Measurements from ENCODE around the gene FCN1. TPM values are rescaled to one million over a fixed set of nuclear protein-coding genes. Genes with fewer than 3 reads are reported as not detected.

The FCN1 gene
- total RNA-seq, 4 donors from 2014 or later = 0.10 to 2.3 (median 1.1) TPM; not detected in 1

DNA sequence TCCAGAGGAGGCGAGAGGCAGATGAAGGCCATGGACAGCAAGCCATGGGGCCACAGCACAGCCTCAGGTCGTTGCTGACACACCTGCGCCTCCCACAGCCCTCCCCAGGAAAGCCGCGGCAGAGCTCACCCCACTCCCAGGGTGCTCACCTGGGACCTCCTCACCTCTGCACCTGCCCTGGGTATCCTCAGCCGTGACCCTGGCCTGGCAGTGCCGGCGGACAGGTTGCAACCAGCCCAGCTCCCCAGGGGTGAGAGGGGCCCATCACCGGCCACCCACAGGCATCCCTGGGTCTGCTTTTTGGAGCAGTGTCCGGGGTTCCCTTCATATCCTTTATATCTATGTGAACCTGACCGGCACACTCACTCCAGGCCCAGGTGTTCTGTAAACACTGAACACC, 30.4 kb upstream of the FCN1 start:
- H3K27ac ChIP-seq = no peak overlapping the region
- no peaks in the 10 kb centered on the region for H3K36me3 ChIP-seq
- no peaks in the 10 kb centered on the region for H3K27me3 ChIP-seq
- H3K4me1 ChIP-seq = no peaks in the 10 kb centered on the region
- no peak for DNase-seq
- 85 to 88% methylated on average over 8 to 11 of the region's 11 CpGs for WGBS, 2 donors
- H3K4me3 ChIP-seq (replicated peaks in 1 of 3) = no peak overlapping the region
- TF ChIP-seq CTCF (IDR thresholded peaks at IDR 0.05) (no peak), POLR2A (IDR thresholded peaks at IDR 0.05) (no peak)
- intact Hi-C loops (cut with DNase I) = no loop called here
- H3K9me3 ChIP-seq = no peaks in the 10 kb centered on the region

DNA sequence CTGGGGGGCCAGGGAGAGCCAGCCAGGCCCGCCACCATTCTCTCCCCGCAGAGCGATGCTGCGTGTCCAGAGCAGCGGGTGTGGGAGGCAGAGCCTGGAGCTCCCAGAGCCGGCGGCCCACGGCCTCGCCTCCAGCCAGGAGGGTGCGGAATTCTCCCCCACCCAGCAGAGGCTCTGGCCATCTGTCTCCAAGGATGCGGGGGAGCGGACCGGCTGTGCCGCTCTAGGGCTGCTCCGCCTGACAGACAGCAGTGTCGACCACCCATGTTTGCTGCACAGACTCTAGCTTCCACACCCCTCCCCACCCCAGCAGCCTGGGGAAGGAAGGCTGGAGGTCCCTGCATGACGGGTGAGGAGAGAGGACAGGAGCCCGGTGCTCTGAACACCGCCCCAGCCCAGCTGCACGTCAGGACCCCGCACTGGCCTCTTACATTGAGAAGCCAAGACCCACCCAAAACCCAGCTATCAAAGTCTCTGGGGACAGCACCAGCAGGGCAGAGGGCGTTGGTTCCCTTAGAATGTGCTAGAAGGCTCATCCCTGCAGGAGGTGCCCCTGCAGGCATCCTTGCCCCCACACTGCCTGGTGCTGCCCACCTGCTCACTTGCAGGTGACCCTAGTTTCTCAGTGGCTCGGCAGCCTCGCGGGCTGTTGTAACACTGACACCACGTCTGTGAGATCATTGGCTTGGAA, 29.7 kb upstream of the FCN1 start:
- no peaks in the 10 kb centered on the region for H3K4me1 ChIP-seq
- intact Hi-C loops (cut with DNase I) = no loop called here
- no peak overlapping the region for H3K27ac ChIP-seq
- DNase-seq = no peak
- no peak overlapping the region for H3K4me3 ChIP-seq (replicated peaks in 1 of 3)
- no peaks in the 10 kb centered on the region for H3K36me3 ChIP-seq
- TF ChIP-seq POLR2A (IDR thresholded peaks at IDR 0.05) = no peak
- no peak for TF ChIP-seq CTCF (IDR thresholded peaks at IDR 0.05)
- H3K27me3 ChIP-seq = no peaks in the 10 kb centered on the region
- WGBS, 2 donors = 70 to 82% methylated on average over 11 to 18 of the region's 26 CpGs
- H3K9me3 ChIP-seq = no peaks in the 10 kb centered on the region

GRCh38 chr9:134946663-134947062, 29.0 kb upstream of the FCN1 start:
- no peak for TF ChIP-seq CTCF (IDR thresholded peaks at IDR 0.05)
- TF ChIP-seq POLR2A (IDR thresholded peaks at IDR 0.05) = no peak
- no peaks in the 10 kb centered on the region for H3K27me3 ChIP-seq
- intact Hi-C loops (cut with DNase I) = no loop called here

DNA sequence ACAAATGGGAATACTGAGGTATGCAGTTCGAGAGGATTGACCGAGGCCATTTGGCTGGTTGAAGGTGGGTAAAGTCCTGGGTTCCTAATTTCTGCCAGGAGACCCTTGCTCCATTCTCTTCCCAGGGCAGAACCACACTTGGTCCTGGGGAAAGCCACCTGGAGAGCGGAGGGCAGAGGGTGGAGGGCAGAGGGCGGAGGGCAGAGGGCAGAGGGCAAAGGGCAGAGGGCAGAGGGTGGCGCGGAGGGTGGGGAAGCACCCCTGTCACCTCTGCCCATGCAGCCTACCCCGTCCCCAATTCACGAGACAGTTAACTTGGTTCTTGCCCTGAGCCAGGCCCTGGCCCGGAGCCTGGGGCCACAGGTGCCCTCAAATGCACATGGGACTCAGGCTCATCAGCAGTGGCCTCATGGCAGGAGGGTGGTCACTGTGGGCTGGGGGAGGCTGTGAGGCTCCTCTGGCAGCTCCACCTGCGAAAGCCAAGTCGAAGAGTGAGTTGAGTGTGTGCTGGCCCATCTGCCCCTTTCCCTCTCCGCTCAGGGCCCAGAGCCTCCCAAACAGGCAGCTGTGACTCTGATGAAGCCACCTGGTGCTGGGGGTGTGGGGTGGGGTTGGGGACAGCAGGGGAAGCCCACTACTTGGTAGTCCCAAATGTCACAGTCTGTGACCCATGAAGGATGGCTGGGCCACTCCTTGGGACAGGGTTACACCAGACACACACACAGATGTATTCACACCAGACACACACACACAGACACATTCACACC, 28.0 kb upstream of the FCN1 start:
- intact Hi-C loops (cut with DNase I) = no loop called here
- H3K27me3 ChIP-seq = no peaks in the 10 kb centered on the region
- no peak for TF ChIP-seq POLR2A (IDR thresholded peaks at IDR 0.05)
- TF ChIP-seq CTCF (IDR thresholded peaks at IDR 0.05) = no peak
- DNase-seq = no peak
- no peak overlapping the region for H3K27ac ChIP-seq
- H3K4me1 ChIP-seq = no peaks in the 10 kb centered on the region
- 93 to 95% methylated on average over 11 to 12 of the region's 12 CpGs for WGBS, 2 donors
- H3K9me3 ChIP-seq = no peaks in the 10 kb centered on the region
- H3K36me3 ChIP-seq = no peaks in the 10 kb centered on the region
- no peak overlapping the region for H3K4me3 ChIP-seq (replicated peaks in 1 of 3)

More at GRCh38 chr9:134946663-134947062, 29.0 kb upstream of the FCN1 start:
- H3K9me3 ChIP-seq = no peaks in the 10 kb centered on the region
- DNase-seq = no peak
- no peaks in the 10 kb centered on the region for H3K36me3 ChIP-seq
- H3K4me3 ChIP-seq (replicated peaks in 1 of 3) = no peak overlapping the region
- H3K27ac ChIP-seq = no peak overlapping the region
- H3K4me1 ChIP-seq = no peaks in the 10 kb centered on the region

GRCh38 chr9:134944916-134945315, 27.2 kb upstream of the FCN1 start:
- 50 to 58% methylated on average over 14 of the region's 14 CpGs for WGBS, 2 donors
- no peak for DNase-seq
- intact Hi-C loops (cut with DNase I) = no loop called here

More at GRCh38 chr9:134944916-134945315, 27.2 kb upstream of the FCN1 start:
- Histone ChIP-seq H3K4me1 (no peaks in the 10 kb centered on the region), H3K27ac (no peak overlapping the region), H3K36me3 (no peaks in the 10 kb centered on the region), H3K27me3 (no peaks in the 10 kb centered on the region), H3K9me3 (no peaks in the 10 kb centered on the region), H3K4me3 (replicated peaks in 1 of 3) (no peak overlapping the region)
- TF ChIP-seq POLR2A (IDR thresholded peaks at IDR 0.05) (no peak), CTCF (IDR thresholded peaks at IDR 0.05) (no peak)
